Thyroid gland (tissue), 4 donors: ENCODE data around the gene RNF214.

ENCODE experiments used
- CTCF ChIP-seq, 6 experiments: fragments of 200-600 bp in 3 of 6; fragments of 450-650 bp in 3 of 6; sonication (generic) in 3 of 6; IDR thresholded peaks; one replicate each; pipeline ENCODE4 v1.5.1; 2016 to 2019; ENCODE audit warnings: antibody characterized with exemption in 6 of 6, mild to moderate bottlenecking in 2 of 6, inconsistent platforms in 1 of 6, moderate library complexity in 1 of 6
- POLR2A ChIP-seq, 2 donors: fragments of 450-650 bp; IDR thresholded peaks; one replicate each; pipeline ENCODE4 v1.6.1; 2017; ENCODE audit warnings: antibody characterized with exemption in 2 of 2, mild to moderate bottlenecking in 2 of 2, moderate library complexity in 1 of 2

- TF ChIP-seq CTCF (IDR thresholded peaks at IDR 0.05) (no peak), POLR2A (IDR thresholded peaks at IDR 0.05) (no peak)
These were observed 1.3 kb upstream of the RNF214 start for GRCh38 chr11:117230999-117231841.
